GM03348 (cell line): ENCODE data around the gene SBK2.
"Not testable (repeated sequence)": the region's sequence is repeated elsewhere in the genome, so short reads cannot be mapped to it uniquely, and the experiment has no call there.

Source experiments
- DNase-seq: peaks from one replicate; pipeline ENCODE4 v3.0.0; 2012; ENCODE audit warnings: low spot score

Gene SBK2

GRCh38 chr19:55535173-55535964 lies 1.6 kb downstream of the SBK2 start:
- DNase-seq, result no peak

GRCh38 chr19:55534280-55534679 lies 2.7 kb downstream of the SBK2 start:
- DNase-seq, result not testable (repeated sequence)

GRCh38 chr19:55530996-55531395 lies 5.9 kb downstream of the SBK2 start:
- no peak for DNase-seq

DNA sequence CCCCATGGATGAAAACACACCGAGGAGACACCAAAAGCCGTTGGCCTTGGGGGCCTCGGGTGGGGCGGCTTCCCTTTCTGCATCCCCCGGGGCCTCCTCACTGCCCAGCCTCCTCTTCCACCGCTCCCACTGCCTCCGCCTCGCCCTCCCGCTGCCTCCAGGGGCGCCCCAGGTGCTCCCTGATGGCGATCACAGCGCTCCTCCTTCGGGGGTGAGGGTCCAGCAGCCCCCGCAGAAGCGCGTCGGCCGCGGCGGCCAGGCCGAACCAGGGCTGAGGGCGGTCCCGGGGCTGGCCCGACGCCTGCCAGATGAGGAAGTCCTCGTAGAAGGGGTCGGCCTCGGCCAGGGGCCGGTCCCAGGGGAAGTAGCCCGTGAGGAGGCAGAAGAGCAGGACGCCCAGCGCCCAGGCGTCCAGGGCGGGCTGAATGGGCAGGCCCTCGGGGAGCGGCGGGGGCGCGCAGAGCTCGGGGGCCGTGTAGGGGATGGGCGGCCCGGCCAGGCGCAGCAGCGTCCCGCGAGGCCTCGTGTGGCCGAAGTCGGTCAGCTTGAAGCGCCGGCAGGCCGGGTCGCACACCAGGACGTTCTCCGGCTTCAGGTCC lies 7.2 kb downstream of the SBK2 start:
- DNase-seq, result no peak

GRCh38 chr19:55528030-55528803 lies 8.7 kb downstream of the SBK2 start:
- peak; percentile 43 for DNase-seq

GRCh38 chr19:55527197-55528029 lies 9.5 kb downstream of the SBK2 start:
- no peak for DNase-seq

GRCh38 chr19:55526216-55527196 lies 10.4 kb downstream of the SBK2 start:
- peak; percentile 67 for DNase-seq

DNA sequence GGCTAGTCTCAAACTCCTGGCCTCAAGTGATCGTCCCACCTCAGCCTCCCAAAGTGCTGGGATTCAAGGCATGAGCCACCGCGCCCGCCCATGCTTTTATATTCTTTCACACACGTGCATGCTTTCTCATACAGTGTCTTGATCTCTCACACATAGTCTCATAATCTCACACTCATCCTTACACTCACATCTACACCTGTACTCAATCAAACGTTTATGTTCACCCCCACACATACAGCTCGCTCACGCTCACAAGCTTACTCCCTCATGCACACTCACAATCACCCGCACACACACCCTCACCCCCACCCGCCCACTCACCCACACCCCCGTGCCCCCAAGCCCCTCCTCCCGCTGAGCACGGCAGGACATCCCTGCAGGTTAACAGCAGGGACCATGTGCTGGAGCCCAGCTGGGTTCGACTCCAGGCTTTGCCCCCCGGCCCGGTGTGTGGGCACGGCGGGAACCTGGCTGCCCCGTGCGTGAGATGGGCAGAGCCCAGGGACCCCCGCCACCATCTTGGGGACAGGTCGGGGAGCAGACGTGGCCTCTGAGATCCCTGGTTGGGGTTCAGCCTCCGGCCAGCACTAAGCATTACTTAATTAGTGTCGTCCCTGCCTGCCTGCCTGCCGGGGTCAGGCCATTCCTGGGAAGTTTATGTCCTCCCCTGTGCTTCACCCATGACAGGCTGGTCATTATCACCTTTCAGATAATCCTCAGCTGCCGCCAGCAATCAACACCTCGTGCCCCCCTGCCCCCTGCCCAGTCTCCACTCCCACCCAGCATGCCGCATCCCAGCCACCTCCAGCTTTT lies 11.4 kb downstream of the SBK2 start:
- no peak for DNase-seq

- DNase-seq, result no peak
These were observed 16.1 kb downstream of the SBK2 start for GRCh38 chr19:55520691-55521292.

DNA sequence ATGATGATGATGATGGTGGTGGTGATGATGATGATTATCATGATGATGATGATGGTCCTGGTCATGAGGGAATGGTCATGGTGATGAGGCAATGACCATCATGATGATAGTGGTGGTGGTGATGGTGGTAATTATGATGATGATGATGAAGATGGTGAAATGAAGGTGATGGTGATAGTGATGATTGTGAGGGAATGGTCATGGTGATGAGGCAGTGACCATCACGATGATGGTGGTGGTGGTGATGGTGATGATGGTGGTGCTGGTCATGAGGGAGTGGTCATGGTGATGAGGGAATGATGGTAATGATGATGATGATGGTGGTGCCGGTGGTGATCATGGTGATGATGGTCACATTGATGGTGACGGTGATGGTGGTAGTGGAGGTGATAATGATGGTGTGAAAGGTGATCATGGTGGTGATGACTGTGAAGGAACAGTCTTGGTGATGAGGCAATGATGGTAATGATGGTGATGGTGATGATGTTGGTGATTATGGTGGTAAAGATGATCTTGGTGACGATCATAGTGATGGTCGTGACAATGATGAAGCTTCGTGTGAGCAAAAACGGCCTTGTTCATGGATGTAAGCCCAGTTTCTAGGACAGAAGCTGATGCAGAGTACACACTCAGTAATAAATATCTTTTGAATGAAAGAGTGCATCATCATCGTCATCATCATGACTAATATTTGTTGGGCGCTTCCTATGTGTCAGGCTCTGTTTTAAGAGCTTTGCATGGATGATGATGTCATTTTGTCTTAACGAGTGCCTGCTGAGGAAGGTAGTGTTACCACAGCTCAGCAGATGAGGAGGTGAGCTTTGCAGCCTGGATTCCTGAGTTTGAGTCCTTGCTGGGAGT lies 17.3 kb downstream of the SBK2 start:
- peak; percentile 52 for DNase-seq

- peak; percentile 100 for DNase-seq
These were observed 19.9 kb downstream of the SBK2 start for GRCh38 chr19:55516878-55517620.

DNA sequence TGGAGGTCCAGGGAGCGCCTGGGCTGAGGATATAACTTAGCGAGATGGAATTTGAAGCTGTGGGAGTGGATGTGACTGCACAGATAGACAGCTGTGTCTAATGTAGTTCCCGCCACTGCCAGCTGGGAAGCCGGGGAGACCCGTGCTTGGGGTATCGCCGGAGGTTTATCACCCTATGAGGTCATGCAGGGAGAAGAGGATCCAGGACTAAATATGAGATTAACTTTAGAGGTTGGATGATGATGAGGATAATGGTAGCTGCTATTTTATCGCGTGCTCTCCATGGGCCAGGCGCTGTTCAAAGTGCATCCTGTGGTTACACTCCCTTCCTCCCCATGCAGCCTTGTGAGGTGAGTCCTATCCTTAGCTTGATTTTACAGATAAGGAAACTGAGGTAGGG lies 28.8 kb downstream of the SBK2 start:
- DNase-seq, result no peak

DNA sequence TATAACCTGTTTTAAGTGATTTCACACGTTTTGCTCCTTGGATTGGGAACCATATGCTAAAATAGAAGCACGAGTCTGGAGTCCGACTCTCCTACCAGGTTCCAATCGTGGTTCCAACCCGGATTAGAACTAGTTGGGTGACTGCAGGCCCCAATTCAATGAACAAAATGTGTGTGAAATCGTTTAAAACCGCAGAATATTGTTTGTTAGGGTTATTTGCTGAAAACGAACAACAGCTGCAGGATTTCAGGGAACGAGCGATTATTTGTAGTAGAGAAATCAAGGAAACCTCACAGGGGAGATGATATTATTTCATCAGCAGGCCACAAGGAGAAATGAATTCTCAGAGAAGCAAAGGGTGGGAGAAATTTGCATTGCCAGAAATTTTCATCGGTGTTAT lies 32.0 kb downstream of the SBK2 start:
- DNase-seq, result no peak

GRCh38 chr19:55504252-55504603 lies 32.7 kb downstream of the SBK2 start:
- no peak for DNase-seq

DNA sequence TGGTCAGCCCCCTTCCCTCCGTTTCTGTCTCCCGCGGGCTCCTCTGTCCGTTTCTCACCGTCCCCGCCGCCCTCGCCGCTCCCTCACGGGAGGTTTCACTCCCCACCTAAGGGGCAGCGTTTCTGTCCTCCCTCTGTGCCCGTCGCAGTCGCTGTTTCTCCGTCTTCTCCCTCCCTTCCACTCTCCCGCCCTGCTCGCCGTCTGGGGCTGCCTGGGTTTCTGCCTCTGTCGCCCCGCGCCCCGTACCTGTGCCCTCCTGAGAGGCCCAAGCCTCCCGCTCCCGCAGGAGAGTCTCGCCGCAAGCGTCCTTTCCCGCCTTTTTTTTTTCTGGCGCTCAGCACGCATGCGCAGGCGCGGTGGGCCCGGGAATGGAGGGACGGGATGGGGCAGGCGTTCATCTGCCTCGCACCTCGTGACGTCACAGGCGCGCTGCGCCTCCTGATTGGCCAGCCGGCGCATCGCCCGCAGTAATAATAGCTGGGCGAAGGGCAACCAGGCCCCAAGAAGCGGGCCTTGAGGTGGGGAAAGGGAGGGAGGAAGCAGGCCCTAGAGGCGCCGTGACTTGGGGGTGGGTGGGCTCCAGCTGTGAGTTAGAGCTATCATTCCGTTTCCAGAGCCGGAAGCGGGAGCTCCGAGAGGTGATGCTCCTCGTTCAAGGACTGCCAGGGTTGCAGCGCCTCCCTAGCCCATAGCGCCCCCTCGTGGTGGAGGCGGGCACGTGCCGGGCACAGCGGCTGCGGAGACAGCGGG lies 33.3 kb downstream of the SBK2 start:
- peak; percentile 99 for DNase-seq

GRCh38 chr19:55503157-55503501 lies 33.8 kb downstream of the SBK2 start:
- no peak for DNase-seq

- no peak for DNase-seq
These were observed 34.6 kb downstream of the SBK2 start for GRCh38 chr19:55502197-55502952.
